Measurements from ENCODE around the gene EIF4ENIF1. TPM values are rescaled to one million over a fixed set of nuclear protein-coding genes. Genes with fewer than 3 reads are reported as not detected.
"Not testable (repeated sequence)": the region's sequence is repeated elsewhere in the genome, so short reads cannot be mapped to it uniquely, and the experiment has no call there.

Gene EIF4ENIF1
- 7.3 and 12.4 TPM in 2 replicates for total RNA-seq (2014; rRNA removed; shearing (Covaris generic))
- 7.6 and 9.0 TPM in 2 replicates for polyA plus RNA-seq (2015; cell fraction: cytosol; rRNA removed)
- 18.5 and 22.5 TPM in 2 replicates for polyA plus RNA-seq (2015; cell fraction: nucleus; rRNA removed)

- DNase-seq (ENCODE audit: low read depth): peak; percentile 75
These were observed at the start of gene EIF4ENIF1 for GRCh38 chr22:31489632-31490495. Gene EIF4ENIF1, minus strand, starts transcription at chr22:31489842. Its CDS starts 1,124 bp downstream, at chr22:31488718.

- no peak for DNase-seq (ENCODE audit: low read depth)
These were observed 49.2 kb upstream of the EIF4ENIF1 start for GRCh38 chr22:31538815-31539214.

GRCh38 chr22:31537019-31537535 lies 47.4 kb upstream of the EIF4ENIF1 start:
- DNase-seq (ENCODE audit: low read depth): no peak

GRCh38 chr22:31533374-31533773 lies 43.7 kb upstream of the EIF4ENIF1 start:
- no peak for DNase-seq (ENCODE audit: low read depth)

- DNase-seq (ENCODE audit: low read depth): no peak
These were observed 42.4 kb upstream of the EIF4ENIF1 start for GRCh38 chr22:31532060-31532459.

- no peak for DNase-seq (ENCODE audit: low read depth)
These were observed 41.2 kb upstream of the EIF4ENIF1 start for GRCh38 chr22:31530823-31531195.

GRCh38 chr22:31526270-31526669 lies 36.6 kb upstream of the EIF4ENIF1 start:
- no peak for DNase-seq (ENCODE audit: low read depth)

- not testable (repeated sequence) for DNase-seq (ENCODE audit: low read depth)
These were observed 34.5 kb upstream of the EIF4ENIF1 start for GRCh38 chr22:31524132-31524531.

- DNase-seq (ENCODE audit: low read depth): no peak
These were observed 30.4 kb upstream of the EIF4ENIF1 start for GRCh38 chr22:31520051-31520450.

GRCh38 chr22:31509061-31509762 lies 19.6 kb upstream of the EIF4ENIF1 start:
- no peak for DNase-seq (ENCODE audit: low read depth)

GRCh38 chr22:31508536-31508935 lies 18.9 kb upstream of the EIF4ENIF1 start:
- no peak for DNase-seq (ENCODE audit: low read depth)

GRCh38 chr22:31507517-31507916 lies 17.9 kb upstream of the EIF4ENIF1 start:
- not testable (repeated sequence) for DNase-seq (ENCODE audit: low read depth)

- DNase-seq (ENCODE audit: low read depth): peak; percentile 26
These were observed 14.6 kb upstream of the EIF4ENIF1 start for GRCh38 chr22:31504282-31504681.

- no peak for DNase-seq (ENCODE audit: low read depth)
These were observed 13.7 kb upstream of the EIF4ENIF1 start for GRCh38 chr22:31503211-31503964.

GRCh38 chr22:31501738-31502137 lies 12.1 kb upstream of the EIF4ENIF1 start:
- DNase-seq (ENCODE audit: low read depth): no peak

GRCh38 chr22:31497148-31497938 lies 7.7 kb upstream of the EIF4ENIF1 start:
- no peak for DNase-seq (ENCODE audit: low read depth)

- peak; percentile 16 for DNase-seq (ENCODE audit: low read depth)
These were observed 7.1 kb upstream of the EIF4ENIF1 start for GRCh38 chr22:31496735-31497146.

- DNase-seq (ENCODE audit: low read depth): peak; percentile 87
These were observed 6.5 kb upstream of the EIF4ENIF1 start, which contains the start of gene SFI1 for GRCh38 chr22:31496007-31496734. Gene SFI1, plus strand, starts transcription at chr22:31496536. Its CDS starts 11,749 bp downstream, at chr22:31508285.

- no peak for DNase-seq (ENCODE audit: low read depth)
These were observed 5.7 kb upstream of the EIF4ENIF1 start for GRCh38 chr22:31495343-31495742.

GRCh38 chr22:31493355-31493754 lies 3.7 kb upstream of the EIF4ENIF1 start:
- DNase-seq (ENCODE audit: low read depth): not testable (repeated sequence)

Measured in HT1080 (cell line).